ENCODE measurements around the gene GSK3B. TPM values are rescaled to one million over a fixed set of nuclear protein-coding genes. Genes with fewer than 3 reads are reported as not detected.

Gene GSK3B
- total RNA-seq, 5 donors from 2014 or later (not counting 1 experiment from before 2014, with no cell fraction given) = 30.5 to 47.9 (median 32.7) TPM

DNA sequence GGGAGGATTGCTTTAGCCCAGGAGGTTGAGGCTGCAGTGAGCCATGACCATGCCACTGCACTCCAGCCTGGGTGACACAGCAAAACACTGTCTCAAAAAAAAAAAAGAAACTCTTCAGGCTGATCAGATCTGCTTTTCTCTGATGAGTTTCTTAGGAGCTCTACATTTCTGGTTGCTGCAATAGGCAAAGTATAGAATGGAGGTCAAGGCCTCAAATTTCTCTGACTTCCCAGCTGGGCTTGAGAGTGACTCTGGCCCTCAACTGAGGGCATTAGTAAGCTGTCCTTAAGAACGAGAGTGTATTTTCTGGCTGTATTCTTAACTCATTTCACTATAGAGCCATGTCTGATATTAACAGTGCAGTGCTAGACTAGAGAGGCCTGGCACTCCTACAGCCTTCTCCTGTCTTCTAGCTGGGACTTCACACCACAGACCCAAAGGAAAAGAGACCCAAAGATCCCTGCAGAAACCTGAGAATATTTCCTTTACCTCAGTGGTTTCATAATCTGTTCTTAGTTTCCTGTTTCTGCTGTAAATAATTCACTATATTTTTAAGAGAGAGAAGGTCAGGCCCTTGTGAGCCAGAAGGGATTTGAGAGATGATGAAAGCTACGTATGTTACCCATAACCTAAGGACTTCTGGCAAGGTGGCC, 314.4 kb downstream of the GSK3B start:
- ChIA-PET CTCF (no interaction called here), POLR2A (interaction anchor here in 1 of 2 donors (0.6 kb wide), 1 partner anchor 1037 kb away, joined by 3 read pairs; no protein-coding TSS in a partner anchor)

DNA sequence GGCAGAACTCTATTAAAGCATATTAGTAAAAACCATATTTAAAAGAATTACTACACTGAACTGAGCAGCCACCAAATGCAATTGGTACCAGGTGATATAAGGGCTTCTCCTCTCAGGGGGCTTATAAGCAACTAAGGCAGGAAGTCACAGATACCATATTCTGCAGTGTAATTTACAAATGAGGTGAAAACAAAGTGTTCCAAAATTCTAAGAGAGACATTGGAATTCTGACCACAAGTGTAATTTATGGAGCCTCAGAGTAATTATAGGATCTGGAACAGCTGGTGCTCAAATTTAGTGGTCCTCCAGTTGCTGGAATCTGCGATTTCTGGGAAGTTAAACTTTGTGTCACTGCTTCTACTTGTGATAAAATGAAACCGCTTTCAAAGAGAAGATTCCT, 315.4 kb downstream of the GSK3B start:
- Mint-ChIP-seq H3K27me3 (no peaks in the 10 kb centered on the region), H3K9me3 (peaks cover 7 to 16% (median 9%) of the 10 kb centered on the region in 3 donors)
- no CpG with 5 or more reads among the region's 2 CpGs for WGBS (ENCODE audit: insufficient coverage)

More for the DNA sequence above, 314.4 kb downstream of the GSK3B start:
- no peak for ATAC-seq (replicated peaks in 1 of 4)
- Histone ChIP-seq H3K4me1 (ENCODE audit: control insufficient read depth in 1 of 2, extremely low read depth in 1 of 2, insufficient read depth in 2 of 2, low read length in 2 of 2) (no peaks in the 10 kb centered on the region), H3K9me3 (no peaks in the 10 kb centered on the region), H3K36me3 (ENCODE audit: control insufficient read depth in 2 of 2, extremely low read depth in 1 of 2, insufficient read depth in 1 of 2, low read length in 1 of 2) (no peaks in the 10 kb centered on the region), H3K4me3 (ENCODE audit: control insufficient read depth in 1 of 2, extremely low read depth in 1 of 2, low read length in 1 of 2) (no peak overlapping the region), H3K27me3 (replicated peaks in 1 of 2; ENCODE audit: control insufficient read depth in 2 of 2, extremely low read depth in 1 of 2, insufficient read depth in 2 of 2, low read length in 1 of 2) (no peaks in the 10 kb centered on the region), H3K27ac (ENCODE audit: low read length) (no peak overlapping the region)
- DNase-seq = no peak
- no peak overlapping the region for H3K4me3 Mint-ChIP-seq
- peaks cover 7 to 15% (median 9%) of the 10 kb centered on the region in 3 donors for H3K9me3 Mint-ChIP-seq
- H3K27ac Mint-ChIP-seq = peak overlapping the region in 1 of 2 donors; percentile 68
- peaks cover 2% of the 10 kb centered on the region for H3K36me3 Mint-ChIP-seq
- 100% methylated on average over 1 of the region's 2 CpGs for WGBS (ENCODE audit: insufficient coverage)
- peaks cover 10 to 11% (median 11%) of the 10 kb centered on the region in 3 donors for H3K4me1 Mint-ChIP-seq
- no peaks in the 10 kb centered on the region for H3K27me3 Mint-ChIP-seq

DNA sequence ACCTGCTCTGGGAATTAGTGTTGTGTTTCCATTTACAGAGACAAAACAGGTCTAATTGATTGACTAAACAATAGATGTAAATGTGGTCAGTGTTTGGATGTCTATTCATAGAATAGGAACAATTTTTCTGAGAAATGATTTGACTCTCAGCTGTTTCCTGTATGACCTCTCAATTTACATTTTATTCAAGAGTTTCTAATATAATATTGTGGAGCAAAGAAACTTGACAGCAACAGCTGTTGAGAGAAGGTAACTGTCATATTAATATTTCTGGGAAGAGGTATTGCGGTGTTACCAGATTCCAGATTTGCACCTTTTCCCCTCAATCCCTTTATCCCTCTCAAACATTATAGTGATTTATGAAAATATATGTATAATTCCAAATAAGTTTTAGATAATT, 316.1 kb downstream of the GSK3B start:
- Histone ChIP-seq H3K27me3 (replicated peaks in 1 of 2; ENCODE audit: control insufficient read depth in 2 of 2, extremely low read depth in 1 of 2, insufficient read depth in 2 of 2, low read length in 1 of 2) (no peaks in the 10 kb centered on the region), H3K4me1 (ENCODE audit: control insufficient read depth in 1 of 2, extremely low read depth in 1 of 2, insufficient read depth in 2 of 2, low read length in 2 of 2) (no peaks in the 10 kb centered on the region), H3K27ac (ENCODE audit: low read length) (no peak overlapping the region), H3K4me3 (ENCODE audit: control insufficient read depth in 1 of 2, extremely low read depth in 1 of 2, low read length in 1 of 2) (no peak overlapping the region), H3K9me3 (no peaks in the 10 kb centered on the region), H3K36me3 (ENCODE audit: control insufficient read depth in 2 of 2, extremely low read depth in 1 of 2, insufficient read depth in 1 of 2, low read length in 1 of 2) (no peaks in the 10 kb centered on the region)
- H3K36me3 Mint-ChIP-seq = peaks cover 2% of the 10 kb centered on the region
- H3K9me3 Mint-ChIP-seq = peaks cover 7 to 16% (median 9%) of the 10 kb centered on the region in 3 donors
- no peak overlapping the region for H3K4me3 Mint-ChIP-seq
- ChIA-PET CTCF (no interaction called here), POLR2A (no interaction called here)
- DNase-seq (no peak), ATAC-seq (replicated peaks in 1 of 4) (no peak)
- no peak overlapping the region for H3K27ac Mint-ChIP-seq
- H3K27me3 Mint-ChIP-seq = no peaks in the 10 kb centered on the region
- no CpG with 5 or more reads among the region's 1 CpG for WGBS (ENCODE audit: insufficient coverage)
- H3K4me1 Mint-ChIP-seq = peaks cover 10 to 11% (median 11%) of the 10 kb centered on the region in 3 donors

More for the DNA sequence above, 315.4 kb downstream of the GSK3B start:
- H3K27ac Mint-ChIP-seq = no peak overlapping the region
- ChIA-PET POLR2A (no interaction called here), CTCF (no interaction called here)
- H3K36me3 Mint-ChIP-seq = peaks cover 2% of the 10 kb centered on the region
- Histone ChIP-seq H3K4me3 (ENCODE audit: control insufficient read depth in 1 of 2, extremely low read depth in 1 of 2, low read length in 1 of 2) (no peak overlapping the region), H3K4me1 (ENCODE audit: control insufficient read depth in 1 of 2, extremely low read depth in 1 of 2, insufficient read depth in 2 of 2, low read length in 2 of 2) (no peaks in the 10 kb centered on the region), H3K27me3 (replicated peaks in 1 of 2; ENCODE audit: control insufficient read depth in 2 of 2, extremely low read depth in 1 of 2, insufficient read depth in 2 of 2, low read length in 1 of 2) (no peaks in the 10 kb centered on the region), H3K27ac (ENCODE audit: low read length) (no peak overlapping the region), H3K9me3 (no peaks in the 10 kb centered on the region), H3K36me3 (ENCODE audit: control insufficient read depth in 2 of 2, extremely low read depth in 1 of 2, insufficient read depth in 1 of 2, low read length in 1 of 2) (no peaks in the 10 kb centered on the region)
- H3K4me3 Mint-ChIP-seq = no peak overlapping the region
- ATAC-seq (replicated peaks in 1 of 4) (no peak), DNase-seq (no peak)
- peaks cover 10 to 11% (median 11%) of the 10 kb centered on the region in 3 donors for H3K4me1 Mint-ChIP-seq

DNA sequence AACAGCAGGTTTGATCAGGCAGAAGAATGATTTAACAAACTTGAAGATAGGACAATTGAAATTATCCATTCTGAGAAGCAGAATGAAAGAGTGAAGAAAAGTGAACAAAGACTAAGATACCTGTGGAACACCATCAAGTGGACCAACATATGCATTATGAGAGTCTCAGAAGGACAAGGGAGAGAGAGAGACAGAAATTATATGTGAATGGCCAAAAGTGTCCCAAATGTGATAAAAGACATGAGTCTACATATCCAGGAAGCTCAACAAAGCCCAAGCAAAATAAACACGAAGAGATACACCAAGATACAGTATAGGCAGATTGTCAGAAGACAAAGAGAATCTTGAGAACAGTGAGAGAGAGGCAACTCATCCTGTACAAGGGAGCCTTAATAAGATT, 317.9 kb downstream of the GSK3B start:
- Histone ChIP-seq H3K4me1 (ENCODE audit: control insufficient read depth in 1 of 2, extremely low read depth in 1 of 2, insufficient read depth in 2 of 2, low read length in 2 of 2) (no peaks in the 10 kb centered on the region), H3K27me3 (replicated peaks in 1 of 2; ENCODE audit: control insufficient read depth in 2 of 2, extremely low read depth in 1 of 2, insufficient read depth in 2 of 2, low read length in 1 of 2) (no peaks in the 10 kb centered on the region), H3K27ac (ENCODE audit: low read length) (no peak overlapping the region), H3K36me3 (ENCODE audit: control insufficient read depth in 2 of 2, extremely low read depth in 1 of 2, insufficient read depth in 1 of 2, low read length in 1 of 2) (no peaks in the 10 kb centered on the region), H3K9me3 (no peaks in the 10 kb centered on the region), H3K4me3 (ENCODE audit: control insufficient read depth in 1 of 2, extremely low read depth in 1 of 2, low read length in 1 of 2) (no peak overlapping the region)
- no CpG with 5 or more reads among the region's 1 CpG for WGBS (ENCODE audit: insufficient coverage)
- DNase-seq (no peak), ATAC-seq (replicated peaks in 1 of 4) (no peak)
- no peak overlapping the region for H3K27ac Mint-ChIP-seq
- no peak overlapping the region for H3K4me3 Mint-ChIP-seq
- peaks cover 10 to 11% (median 11%) of the 10 kb centered on the region in 3 donors for H3K4me1 Mint-ChIP-seq
- POLR2A ChIA-PET = no interaction called here
- peaks cover 2% of the 10 kb centered on the region for H3K36me3 Mint-ChIP-seq
- H3K9me3 Mint-ChIP-seq = peaks cover 7 to 16% (median 9%) of the 10 kb centered on the region in 3 donors
- CTCF ChIA-PET = no interaction called here
- peaks cover 0 to 2% of the 10 kb centered on the region in 2 donors for H3K27me3 Mint-ChIP-seq

DNA sequence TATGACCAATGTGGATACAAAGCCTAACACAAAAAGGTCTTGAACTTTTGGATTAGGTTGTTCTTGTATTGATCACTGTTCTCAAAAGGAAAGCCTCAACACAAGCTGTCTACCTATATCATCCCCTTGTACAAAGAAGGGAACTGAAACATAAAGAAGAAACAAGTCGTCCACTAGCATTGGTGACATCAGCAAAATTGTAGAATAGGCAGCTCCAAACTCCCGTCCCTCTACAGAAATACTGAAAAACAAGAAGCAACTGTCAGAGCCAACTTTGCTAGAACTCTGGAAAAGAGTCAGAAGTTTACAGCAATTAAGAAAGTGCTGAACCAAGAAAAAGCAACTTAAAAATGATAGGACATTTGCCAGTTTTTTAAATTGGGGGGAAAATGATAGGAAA, 319.8 kb downstream of the GSK3B start:
- Mint-ChIP-seq H3K4me1 (no peaks in the 10 kb centered on the region), H3K27me3 (peaks cover 0 to 2% of the 10 kb centered on the region in 2 donors), H3K9me3 (peaks cover 7 to 16% (median 9%) of the 10 kb centered on the region in 3 donors), H3K4me3 (no peak overlapping the region), H3K36me3 (peaks cover 2% of the 10 kb centered on the region), H3K27ac (no peak overlapping the region)
- H3K4me1 ChIP-seq (ENCODE audit: control insufficient read depth in 1 of 2, extremely low read depth in 1 of 2, insufficient read depth in 2 of 2, low read length in 2 of 2) = no peaks in the 10 kb centered on the region
- no peak overlapping the region for H3K27ac ChIP-seq (ENCODE audit: low read length)
- no peaks in the 10 kb centered on the region for H3K27me3 ChIP-seq (replicated peaks in 1 of 2; ENCODE audit: control insufficient read depth in 2 of 2, extremely low read depth in 1 of 2, insufficient read depth in 2 of 2, low read length in 1 of 2)
- no peak overlapping the region for H3K4me3 ChIP-seq (ENCODE audit: control insufficient read depth in 1 of 2, extremely low read depth in 1 of 2, low read length in 1 of 2)
- POLR2A ChIA-PET = no interaction called here
- no peaks in the 10 kb centered on the region for H3K36me3 ChIP-seq (ENCODE audit: control insufficient read depth in 2 of 2, extremely low read depth in 1 of 2, insufficient read depth in 1 of 2, low read length in 1 of 2)
- no peak for ATAC-seq (replicated peaks in 1 of 4)
- no peaks in the 10 kb centered on the region for H3K9me3 ChIP-seq
- DNase-seq = no peak
- 70% methylated on average over 1 of the region's 2 CpGs for WGBS (ENCODE audit: insufficient coverage)
- CTCF ChIA-PET = no interaction called here

Other genes with a start within 250 kb of the GSK3B start
- gene GPR156, start 190.8 kb upstream of the GSK3B start, total RNA-seq = under 1 TPM in 4 of 5 donors, not detected in 1; 0.09 to 0.75 (median 0.38) TPM

All from T-cell (primary cell).